DOHH2 (cell line): ENCODE data around the gene ASPN.

Source experiments
- CTCF ChIP-seq: fragments of 200-600 bp; sonication (generic); IDR thresholded peaks from one replicate; pipeline ENCODE4 v1.5.1; 2014; ENCODE audit warnings: antibody characterized with exemption, mild to moderate bottlenecking, low read depth, low read length; ENCODE audit not compliant: poor library complexity, severe bottlenecking
- EZH2phosphoT487 ChIP-seq: fragments of 200-600 bp; sonication (generic); IDR thresholded peaks from 2 replicates; pipeline ENCODE4 v1.6.1; 2017; ENCODE audit warnings: borderline replicate concordance, mild to moderate bottlenecking, antibody characterized with exemption, low read length, moderate library complexity, mixed read lengths

GRCh38 chr9:92507496-92507895 is 25.2 kb upstream of the ASPN start:
- TF ChIP-seq CTCF (no peak), EZH2phosphoT487 (no peak)
